GM04503 (cell line): ENCODE measurements around the gene NKD1.

ENCODE experiments used
- DNase-seq: peaks from one replicate; pipeline ENCODE4 v3.0.0-alpha.2; 2012; ENCODE audit warnings: low read depth

NKD1 gene

GRCh38 chr16:50613281-50613963 lies 65.2 kb downstream of the NKD1 start:
- no peak for DNase-seq

DNA sequence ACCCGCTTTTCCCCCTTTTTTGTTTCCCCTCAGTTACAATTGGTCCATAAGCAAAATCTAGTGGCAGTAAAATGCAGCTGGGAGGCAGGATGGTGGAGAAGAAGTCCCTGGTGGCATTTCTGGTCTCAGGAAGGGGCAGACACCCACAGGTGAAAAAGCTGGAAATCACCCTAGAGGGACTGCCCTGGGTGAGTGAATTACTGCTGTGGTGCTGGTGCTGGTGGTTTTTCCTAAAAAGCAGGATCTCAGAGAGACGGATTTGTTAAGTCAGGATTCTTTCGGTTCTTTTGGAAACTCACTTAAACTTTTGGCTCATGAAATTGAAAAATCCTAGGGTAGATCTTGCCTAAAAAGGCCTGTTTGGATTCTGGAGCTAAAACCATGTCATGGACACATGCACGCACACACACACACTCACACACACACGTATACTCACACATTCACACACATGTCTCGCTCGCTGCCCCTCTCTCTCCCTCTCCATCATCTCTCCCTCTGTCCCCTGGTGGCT lies 65.8 kb downstream of the NKD1 start:
- no peak for DNase-seq

- DNase-seq, result no peak
Observed at GRCh38 chr16:50614955-50615724, 66.9 kb downstream of the NKD1 start.

DNA sequence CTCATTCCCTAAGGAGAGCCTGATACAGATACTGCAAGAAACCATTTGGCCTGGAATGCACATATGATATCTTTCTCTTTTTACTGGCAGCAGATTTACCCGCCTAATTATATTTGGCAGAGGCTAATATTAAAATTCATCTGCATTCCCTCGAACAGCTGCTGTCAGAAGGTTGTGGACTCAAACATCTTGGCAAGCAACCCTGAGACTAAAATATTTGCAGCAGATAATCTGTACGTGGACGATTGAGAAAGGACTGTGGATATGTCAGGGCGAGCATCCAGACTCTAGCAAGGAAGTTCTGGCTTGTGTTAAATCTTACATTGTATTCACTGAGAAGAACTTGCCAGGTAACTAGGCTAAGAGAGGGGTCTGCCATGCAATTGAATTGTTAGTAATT lies 67.7 kb downstream of the NKD1 start:
- DNase-seq, result no peak

DNA sequence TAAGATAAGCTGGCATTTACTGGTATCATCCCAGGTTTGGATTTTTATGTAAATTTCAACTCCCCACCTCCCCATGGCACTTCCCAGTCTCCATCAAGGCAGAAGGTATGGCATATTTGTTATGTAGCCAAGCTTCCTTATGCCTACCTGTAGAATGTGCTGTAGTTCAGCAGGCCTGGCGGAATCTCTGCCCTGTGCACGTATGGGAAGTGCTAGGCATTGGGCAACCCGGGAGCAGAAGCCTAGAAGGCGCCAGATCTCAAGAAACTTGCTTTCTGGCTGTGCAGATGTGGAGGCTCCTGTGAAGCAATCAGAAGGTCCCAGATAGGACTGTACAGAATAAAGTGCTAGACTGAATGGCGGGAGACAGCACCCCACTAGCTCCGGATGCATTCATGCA lies 68.2 kb downstream of the NKD1 start:
- no peak for DNase-seq

DNA sequence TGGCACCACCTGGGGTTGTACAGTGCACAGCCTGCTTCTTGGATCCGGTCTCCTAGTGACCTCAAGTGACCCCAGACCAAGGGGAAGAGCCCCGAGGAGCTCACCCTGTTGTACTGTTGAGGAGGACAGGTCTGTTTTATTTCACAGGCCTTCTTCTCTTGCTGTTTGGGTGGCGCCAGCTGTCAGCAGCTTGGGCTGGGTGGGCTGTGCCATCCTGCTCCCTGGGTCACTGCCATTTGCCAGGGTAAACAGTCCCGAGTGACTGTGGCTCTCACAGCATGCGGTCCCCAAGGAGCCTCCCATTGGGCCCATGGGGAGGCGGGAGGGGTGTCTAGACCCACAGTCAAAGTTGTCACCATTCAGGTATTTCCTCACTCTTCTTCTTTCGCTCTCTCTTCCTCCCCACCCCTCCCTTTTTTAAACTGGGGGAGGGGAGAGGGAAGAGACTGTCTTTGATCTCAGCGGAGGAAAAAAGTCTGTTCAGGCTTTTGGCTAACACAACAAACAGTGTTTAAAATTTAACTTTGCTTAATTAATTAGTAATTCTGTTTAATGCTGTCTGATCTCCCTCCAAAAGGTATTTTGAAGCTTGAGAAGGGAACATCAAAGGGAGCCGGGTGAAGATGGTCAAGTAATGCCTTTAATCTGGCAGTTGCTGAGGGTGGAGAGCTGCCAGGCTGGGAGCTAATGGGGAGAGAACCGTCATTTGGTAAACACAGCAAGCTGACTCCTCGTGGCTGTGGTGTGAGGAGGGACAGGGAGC lies 68.9 kb downstream of the NKD1 start:
- DNase-seq, result no peak

- DNase-seq, result no peak
Observed at GRCh38 chr16:50617646-50618184, 69.5 kb downstream of the NKD1 start.

DNA sequence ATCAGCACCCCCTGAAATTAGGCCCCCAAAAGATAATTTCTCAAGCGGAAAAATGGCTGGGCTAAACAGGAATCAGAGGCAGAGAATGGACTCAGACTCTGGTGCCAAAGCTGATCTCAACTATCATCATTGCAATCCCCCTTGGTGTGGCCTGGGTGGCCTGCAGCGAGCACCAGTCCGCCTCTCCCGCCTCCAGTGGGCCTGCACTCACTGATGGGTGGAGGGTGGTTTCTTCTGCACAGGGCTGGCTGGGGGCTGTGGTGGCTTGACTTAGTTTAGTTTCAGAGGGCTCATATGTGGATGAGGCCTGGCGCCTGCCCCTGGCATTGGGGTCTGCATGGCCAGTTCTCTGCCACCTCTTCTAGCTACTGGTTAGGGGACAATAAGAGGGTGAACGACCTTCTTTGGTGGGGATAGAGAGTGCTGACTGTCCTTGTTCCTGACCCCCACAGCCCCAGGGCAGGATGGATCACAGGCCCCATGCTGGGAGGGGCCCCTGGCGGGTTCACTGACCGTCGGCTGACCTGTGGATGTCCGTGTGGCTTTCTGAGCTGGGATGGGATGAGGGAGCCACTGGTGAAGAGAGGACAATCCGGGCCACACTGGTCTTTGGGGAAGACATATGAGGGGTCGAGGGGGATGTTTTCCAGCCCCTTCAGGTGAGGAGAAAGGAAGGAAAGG lies 70.2 kb downstream of the NKD1 start:
- no peak for DNase-seq

DNA sequence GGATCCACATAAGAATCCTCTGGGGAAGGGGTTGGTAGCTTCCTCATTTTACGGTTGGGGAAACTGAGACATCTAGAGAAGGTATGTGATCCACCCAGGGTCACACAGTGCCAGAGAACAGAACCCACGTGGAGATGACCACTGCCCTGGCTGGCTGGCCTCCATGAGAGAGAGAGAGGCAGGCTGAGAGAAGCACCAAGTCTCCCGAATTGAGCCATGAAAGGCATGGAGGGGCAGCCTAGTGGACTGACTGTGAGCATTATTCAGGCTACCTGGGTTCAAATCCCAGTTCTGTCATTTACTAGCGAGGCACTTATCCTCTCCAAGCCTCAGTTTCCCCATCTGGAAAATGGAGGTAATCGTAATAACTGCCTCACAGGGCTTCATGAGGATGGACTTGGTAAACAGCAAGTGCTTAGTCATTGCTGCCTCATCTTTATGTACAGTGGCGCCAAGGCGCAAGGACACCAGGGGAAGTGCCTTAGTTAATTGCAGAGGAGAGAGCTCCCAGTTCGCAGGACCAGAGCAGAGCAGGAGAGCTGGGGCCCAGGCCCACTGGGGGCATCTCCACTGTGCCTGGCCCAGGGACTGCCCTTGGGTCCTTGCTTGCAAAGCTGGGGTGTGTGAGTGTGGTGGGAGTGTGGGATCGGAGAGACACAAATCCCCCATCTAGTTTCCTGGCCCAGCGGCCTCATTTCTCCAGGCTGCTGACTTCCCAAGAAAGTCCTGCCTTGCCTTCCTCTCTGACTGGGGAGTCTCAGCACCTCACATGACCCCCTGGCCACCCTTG lies 71.7 kb downstream of the NKD1 start:
- DNase-seq, result no peak

- no peak for DNase-seq
Observed at GRCh38 chr16:50620646-50621451, 72.7 kb downstream of the NKD1 start.

DNA sequence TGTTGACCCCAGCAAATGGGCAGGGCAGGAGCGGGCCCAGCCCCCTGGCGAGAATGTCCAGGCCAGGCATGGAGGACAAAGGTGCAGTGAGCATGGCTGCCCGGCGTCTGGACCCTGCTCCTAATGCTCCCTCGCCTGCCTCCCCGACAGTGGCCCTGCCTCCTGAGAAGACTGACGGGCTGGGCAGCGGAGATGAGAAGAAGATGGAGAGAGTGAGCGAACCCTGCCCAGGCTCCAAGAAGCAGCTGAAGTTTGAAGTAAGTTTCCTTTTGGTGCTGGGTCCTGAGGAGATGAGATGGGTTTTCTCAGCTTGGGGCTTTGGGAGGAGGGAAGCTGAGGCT lies 73.2 kb downstream of the NKD1 start:
- no peak for DNase-seq

GRCh38 chr16:50622029-50622428 lies 73.8 kb downstream of the NKD1 start:
- no peak for DNase-seq

DNA sequence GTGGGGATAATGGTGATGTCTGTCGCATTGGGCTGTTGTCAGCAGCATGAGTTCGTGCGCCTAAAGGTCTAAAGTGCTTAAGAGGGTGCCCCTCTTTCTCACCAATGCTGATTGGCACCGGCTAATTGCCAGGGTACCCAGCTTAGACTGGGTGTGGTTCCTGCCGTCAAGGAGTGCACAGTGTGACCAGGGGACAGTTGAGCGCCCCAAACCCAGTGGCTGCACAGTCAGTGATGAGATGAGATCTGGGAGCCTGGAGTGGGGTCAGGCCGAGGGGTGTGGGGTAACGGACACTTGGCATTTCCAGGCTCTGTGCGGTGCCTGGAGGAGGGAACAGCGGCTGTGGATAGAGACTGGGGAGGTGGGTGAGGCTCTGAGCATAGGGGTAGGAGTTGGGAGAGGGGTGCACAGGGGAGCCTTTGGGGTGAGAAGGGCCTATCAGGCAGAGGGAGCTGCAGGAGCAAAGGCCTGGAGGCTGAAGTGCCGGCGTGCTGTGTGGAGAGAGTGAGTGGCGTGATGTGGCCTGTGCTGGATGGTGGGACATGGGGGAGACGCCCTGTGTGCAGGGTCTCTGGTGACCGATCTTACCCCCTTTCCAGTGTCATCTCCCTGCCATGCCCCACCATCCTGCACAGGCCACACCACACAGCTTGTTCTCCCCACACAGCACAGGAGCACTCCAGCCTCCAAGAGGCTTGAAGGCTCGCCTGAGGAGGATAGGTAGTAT lies 74.6 kb downstream of the NKD1 start:
- DNase-seq, result no peak

GRCh38 chr16:50624449-50624970 lies 76.3 kb downstream of the NKD1 start:
- no peak for DNase-seq

DNA sequence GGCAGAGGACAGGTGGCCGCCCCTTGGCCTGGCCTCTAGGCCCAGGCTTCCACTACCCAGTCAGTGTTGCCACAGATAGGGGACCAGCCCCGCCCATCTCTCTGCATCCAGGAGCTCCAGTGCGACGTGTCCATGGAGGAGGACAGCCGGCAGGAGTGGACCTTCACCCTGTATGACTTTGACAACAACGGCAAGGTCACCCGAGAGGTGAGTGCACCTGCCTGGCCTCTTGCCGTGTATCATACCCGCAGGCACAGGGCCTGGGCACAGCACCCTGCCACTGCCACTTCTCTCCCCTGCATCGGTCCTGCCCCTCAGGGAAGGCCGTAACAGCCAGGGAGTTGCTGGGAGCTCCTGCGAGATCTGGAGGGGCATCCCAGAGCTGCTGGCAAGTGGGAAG lies 77.2 kb downstream of the NKD1 start:
- no peak for DNase-seq

- no peak for DNase-seq
Observed at GRCh38 chr16:50626868-50627267, 78.7 kb downstream of the NKD1 start.

DNA sequence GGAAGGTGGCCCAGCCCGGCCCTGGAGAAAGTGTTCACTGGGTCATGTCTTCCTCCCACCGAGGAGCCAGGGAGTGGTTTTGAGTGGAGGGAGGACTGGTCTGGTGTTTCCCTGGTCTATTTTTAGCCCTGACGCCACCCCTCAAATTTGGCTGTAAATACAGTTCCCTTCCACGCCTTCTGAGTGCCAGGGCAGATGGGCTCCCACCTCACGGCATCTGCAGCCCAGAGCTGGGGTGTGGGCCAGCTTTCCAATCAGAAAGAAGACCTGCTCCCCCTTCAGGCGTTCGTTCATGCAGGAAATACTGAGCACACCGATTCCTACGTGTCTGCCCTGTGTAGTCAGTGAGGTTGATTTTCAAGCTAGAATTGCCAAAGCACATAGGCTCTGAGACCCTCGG lies 79.2 kb downstream of the NKD1 start:
- no peak for DNase-seq

GRCh38 chr16:50628156-50628802 lies 80.1 kb downstream of the NKD1 start:
- DNase-seq, result no peak

- DNase-seq, result no peak
Observed at GRCh38 chr16:50629334-50629733, 81.1 kb downstream of the NKD1 start.
